Measurements from ENCODE around the gene LAIR2.
"Not testable (repeated sequence)": the region's sequence is repeated elsewhere in the genome, so short reads cannot be mapped to it uniquely, and the experiment has no call there.

The LAIR2 gene

DNA sequence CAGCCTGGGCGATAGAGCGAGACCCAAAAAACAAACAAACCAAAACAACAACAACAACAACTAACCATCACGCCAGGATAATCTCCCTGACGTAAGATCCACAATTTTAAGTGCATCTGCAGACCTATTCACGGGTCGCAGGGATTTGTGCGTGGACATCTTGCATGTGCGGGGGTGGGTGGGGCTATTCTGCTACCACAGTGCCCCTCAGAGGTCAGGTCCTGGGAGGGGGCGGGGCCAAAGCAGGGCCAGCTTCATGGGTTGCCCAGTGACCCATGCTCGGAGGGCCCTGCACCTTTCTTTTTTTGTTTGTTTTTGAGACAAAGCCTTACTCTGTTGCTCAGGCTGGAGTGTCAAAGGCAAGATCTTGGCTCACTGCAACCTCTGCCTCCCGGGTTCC lies 26.9 kb upstream of the LAIR2 start:
- Mint-ChIP-seq H3K4me3 (no peak overlapping the region), H3K27me3 (ENCODE audit: low read depth) (peaks cover 54% of the 10 kb centered on the region), H3K27ac (no peak overlapping the region), H3K36me3 (ENCODE audit: low read depth) (no peaks in the 10 kb centered on the region), H3K4me1 (ENCODE audit: low read depth) (peaks cover 7% of the 10 kb centered on the region), H3K9me3 (no peaks in the 10 kb centered on the region)

GRCh38 chr19:54477650-54478049 lies 25.0 kb upstream of the LAIR2 start:
- no peaks in the 10 kb centered on the region for H3K36me3 Mint-ChIP-seq (ENCODE audit: low read depth)
- peaks cover 16% of the 10 kb centered on the region for H3K4me1 Mint-ChIP-seq (ENCODE audit: low read depth)
- H3K4me3 Mint-ChIP-seq, result no peak overlapping the region
- H3K27me3 Mint-ChIP-seq (ENCODE audit: low read depth), result peaks cover 51% of the 10 kb centered on the region
- no peaks in the 10 kb centered on the region for H3K9me3 Mint-ChIP-seq
- H3K27ac Mint-ChIP-seq, result no peak overlapping the region

GRCh38 chr19:54478677-54479266 lies 23.9 kb upstream of the LAIR2 start:
- H3K9me3 Mint-ChIP-seq, result no peaks in the 10 kb centered on the region
- peaks cover 43% of the 10 kb centered on the region for H3K27me3 Mint-ChIP-seq (ENCODE audit: low read depth)
- H3K4me1 Mint-ChIP-seq (ENCODE audit: low read depth), result peaks cover 15% of the 10 kb centered on the region
- peak overlapping the region; percentile 12 for H3K27ac Mint-ChIP-seq
- H3K4me3 Mint-ChIP-seq, result no peak overlapping the region
- H3K36me3 Mint-ChIP-seq (ENCODE audit: low read depth), result no peaks in the 10 kb centered on the region

- no peak overlapping the region for H3K4me3 Mint-ChIP-seq
Observed at GRCh38 chr19:54480051-54480450, 22.6 kb upstream of the LAIR2 start.

GRCh38 chr19:54481326-54481930 lies 21.2 kb upstream of the LAIR2 start:
- H3K36me3 Mint-ChIP-seq (ENCODE audit: low read depth), result no peaks in the 10 kb centered on the region
- H3K27ac Mint-ChIP-seq, result peak overlapping the region; percentile 16
- H3K9me3 Mint-ChIP-seq, result no peaks in the 10 kb centered on the region
- H3K4me1 Mint-ChIP-seq (ENCODE audit: low read depth), result peaks cover 15% of the 10 kb centered on the region
- H3K4me3 Mint-ChIP-seq, result no peak overlapping the region
- peaks cover 44% of the 10 kb centered on the region for H3K27me3 Mint-ChIP-seq (ENCODE audit: low read depth)

More at GRCh38 chr19:54480051-54480450, 22.6 kb upstream of the LAIR2 start:
- Mint-ChIP-seq H3K36me3 (ENCODE audit: low read depth) (no peaks in the 10 kb centered on the region), H3K27ac (no peak overlapping the region), H3K4me1 (ENCODE audit: low read depth) (peaks cover 15% of the 10 kb centered on the region), H3K9me3 (no peaks in the 10 kb centered on the region), H3K27me3 (ENCODE audit: low read depth) (peaks cover 35% of the 10 kb centered on the region)

DNA sequence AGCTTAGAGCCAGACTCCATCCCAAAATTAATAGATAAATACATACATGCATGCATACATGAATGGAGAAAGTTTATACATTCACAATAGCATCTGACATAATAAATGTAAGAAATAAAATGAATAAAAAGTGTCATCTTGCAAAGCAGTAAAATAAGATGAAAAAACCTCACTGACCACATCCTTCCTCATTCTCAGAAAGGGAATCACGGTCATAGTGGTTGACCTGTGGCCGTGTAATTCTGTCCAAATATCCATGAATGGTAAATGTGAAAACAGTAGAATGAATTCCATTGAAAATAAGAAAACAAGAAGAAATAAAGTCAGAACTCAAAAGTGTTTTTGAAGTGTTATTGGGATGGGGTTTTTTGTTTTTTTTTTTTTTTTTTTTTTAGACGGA lies 19.7 kb upstream of the LAIR2 start:
- peaks cover 15% of the 10 kb centered on the region for H3K4me1 Mint-ChIP-seq (ENCODE audit: low read depth)
- H3K4me3 Mint-ChIP-seq, result no peak overlapping the region
- peaks cover 33% of the 10 kb centered on the region for H3K27me3 Mint-ChIP-seq (ENCODE audit: low read depth)
- no peaks in the 10 kb centered on the region for H3K36me3 Mint-ChIP-seq (ENCODE audit: low read depth)
- H3K27ac Mint-ChIP-seq, result no peak overlapping the region
- H3K9me3 Mint-ChIP-seq, result no peaks in the 10 kb centered on the region

- peaks cover 26% of the 10 kb centered on the region for H3K27me3 Mint-ChIP-seq (ENCODE audit: low read depth)
- no peak overlapping the region for H3K27ac Mint-ChIP-seq
- H3K9me3 Mint-ChIP-seq, result no peaks in the 10 kb centered on the region
- no peaks in the 10 kb centered on the region for H3K36me3 Mint-ChIP-seq (ENCODE audit: low read depth)
- no peak overlapping the region for H3K4me3 Mint-ChIP-seq
- H3K4me1 Mint-ChIP-seq (ENCODE audit: low read depth), result peaks cover 13% of the 10 kb centered on the region
Observed at GRCh38 chr19:54484451-54484850, 18.2 kb upstream of the LAIR2 start.

GRCh38 chr19:54485851-54486250 lies 16.8 kb upstream of the LAIR2 start:
- Mint-ChIP-seq H3K4me1 (ENCODE audit: low read depth) (peaks cover 11% of the 10 kb centered on the region), H3K27ac (no peak overlapping the region), H3K36me3 (ENCODE audit: low read depth) (no peaks in the 10 kb centered on the region)

DNA sequence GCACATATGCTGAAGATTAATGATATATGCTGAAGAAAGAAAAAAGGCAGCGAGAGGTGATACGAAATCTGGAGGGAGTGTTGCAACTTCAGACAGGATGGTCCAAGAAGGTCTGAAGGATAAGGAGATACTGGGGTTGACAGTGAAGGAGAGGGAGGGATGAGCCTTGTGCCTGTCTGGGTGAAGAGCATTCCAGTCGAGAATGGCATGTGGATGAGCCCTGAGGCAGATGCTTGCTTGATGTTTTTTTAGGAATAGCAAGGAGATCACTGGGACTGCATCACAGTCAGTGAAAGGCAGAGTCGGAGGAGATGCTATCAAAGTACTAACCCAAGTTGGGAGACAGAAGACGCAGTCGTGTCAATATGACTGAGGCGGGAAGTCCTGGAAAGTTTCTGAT lies 13.3 kb upstream of the LAIR2 start:
- Mint-ChIP-seq H3K27ac (no peak overlapping the region), H3K4me3 (no peak overlapping the region), H3K27me3 (ENCODE audit: low read depth) (peaks cover 25% of the 10 kb centered on the region), H3K36me3 (ENCODE audit: low read depth) (no peaks in the 10 kb centered on the region), H3K4me1 (ENCODE audit: low read depth) (no peaks in the 10 kb centered on the region), H3K9me3 (no peaks in the 10 kb centered on the region)

More at GRCh38 chr19:54485851-54486250, 16.8 kb upstream of the LAIR2 start:
- Mint-ChIP-seq H3K4me3 (no peak overlapping the region), H3K27me3 (ENCODE audit: low read depth) (peaks cover 26% of the 10 kb centered on the region), H3K9me3 (no peaks in the 10 kb centered on the region)

DNA sequence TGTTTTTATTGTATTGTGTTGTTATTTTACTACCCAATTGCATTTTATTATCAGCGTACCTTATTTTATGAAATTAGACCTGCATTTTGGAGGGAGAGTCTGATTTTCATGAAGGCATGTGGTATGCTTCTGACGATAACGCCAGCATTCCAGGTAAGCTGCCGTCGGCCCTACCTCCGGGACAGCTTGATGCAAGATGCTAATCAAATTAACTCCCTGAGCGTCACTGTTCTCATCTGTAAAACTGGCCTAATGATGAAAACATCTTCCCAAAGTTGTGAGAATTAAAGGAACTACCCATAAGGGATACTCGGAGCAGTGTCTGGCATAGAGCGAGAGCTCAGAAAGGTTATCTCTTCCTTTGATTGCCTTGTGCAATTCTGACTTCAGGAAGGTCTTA lies 12.9 kb upstream of the LAIR2 start:
- no peaks in the 10 kb centered on the region for H3K4me1 Mint-ChIP-seq (ENCODE audit: low read depth)
- no peak overlapping the region for H3K4me3 Mint-ChIP-seq
- H3K27ac Mint-ChIP-seq, result no peak overlapping the region
- H3K9me3 Mint-ChIP-seq, result no peaks in the 10 kb centered on the region
- H3K36me3 Mint-ChIP-seq (ENCODE audit: low read depth), result no peaks in the 10 kb centered on the region
- peaks cover 26% of the 10 kb centered on the region for H3K27me3 Mint-ChIP-seq (ENCODE audit: low read depth)

DNA sequence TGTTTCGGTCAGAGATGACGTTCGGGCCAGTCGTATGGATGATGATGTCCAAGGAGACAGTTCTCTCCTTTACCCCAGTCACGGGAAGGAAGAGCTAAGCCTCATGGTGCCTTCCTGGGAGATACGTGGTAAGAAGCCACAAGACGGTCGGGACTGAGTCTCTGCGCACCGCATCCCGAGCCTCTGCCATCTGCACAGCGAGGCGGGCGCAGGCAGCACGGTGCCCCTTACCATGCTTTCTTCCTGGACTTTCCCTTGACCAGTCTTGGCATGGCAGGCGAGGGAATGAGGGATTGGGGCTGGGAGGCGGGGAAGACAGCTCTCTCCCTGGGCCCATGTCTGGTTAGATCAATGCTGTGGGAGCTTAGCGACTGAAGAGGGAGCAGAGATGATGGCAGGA lies 10.1 kb upstream of the LAIR2 start:
- H3K4me3 Mint-ChIP-seq, result no peak overlapping the region
- H3K9me3 Mint-ChIP-seq, result no peaks in the 10 kb centered on the region
- H3K27ac Mint-ChIP-seq, result no peak overlapping the region
- peaks cover 35% of the 10 kb centered on the region for H3K27me3 Mint-ChIP-seq (ENCODE audit: low read depth)
- H3K4me1 Mint-ChIP-seq (ENCODE audit: low read depth), result peaks cover 4% of the 10 kb centered on the region
- no peaks in the 10 kb centered on the region for H3K36me3 Mint-ChIP-seq (ENCODE audit: low read depth)

DNA sequence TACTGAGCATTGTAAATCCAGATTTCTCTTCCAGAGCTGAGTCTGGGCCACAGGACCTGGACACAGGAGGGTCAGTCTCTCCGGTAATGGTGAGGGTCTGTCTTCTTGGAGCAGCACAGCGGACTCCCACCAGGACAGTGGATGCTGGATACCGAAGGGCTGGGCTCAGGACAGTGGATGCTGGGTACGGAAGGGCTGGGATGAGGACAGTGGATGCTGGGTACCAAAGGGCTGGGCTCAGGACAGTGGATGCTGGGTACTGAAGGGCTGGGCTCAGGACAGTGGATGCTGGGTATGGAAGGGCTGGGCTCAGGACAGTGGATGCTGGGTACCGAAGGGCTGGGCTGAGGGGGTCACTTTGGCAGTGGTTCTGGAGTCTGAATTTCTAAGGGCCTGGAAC lies 9.6 kb upstream of the LAIR2 start:
- H3K4me3 Mint-ChIP-seq, H3K9me3 Mint-ChIP-seq: not testable (repeated sequence)
- peaks cover 40% of the 10 kb centered on the region for H3K27me3 Mint-ChIP-seq (ENCODE audit: low read depth)

DNA sequence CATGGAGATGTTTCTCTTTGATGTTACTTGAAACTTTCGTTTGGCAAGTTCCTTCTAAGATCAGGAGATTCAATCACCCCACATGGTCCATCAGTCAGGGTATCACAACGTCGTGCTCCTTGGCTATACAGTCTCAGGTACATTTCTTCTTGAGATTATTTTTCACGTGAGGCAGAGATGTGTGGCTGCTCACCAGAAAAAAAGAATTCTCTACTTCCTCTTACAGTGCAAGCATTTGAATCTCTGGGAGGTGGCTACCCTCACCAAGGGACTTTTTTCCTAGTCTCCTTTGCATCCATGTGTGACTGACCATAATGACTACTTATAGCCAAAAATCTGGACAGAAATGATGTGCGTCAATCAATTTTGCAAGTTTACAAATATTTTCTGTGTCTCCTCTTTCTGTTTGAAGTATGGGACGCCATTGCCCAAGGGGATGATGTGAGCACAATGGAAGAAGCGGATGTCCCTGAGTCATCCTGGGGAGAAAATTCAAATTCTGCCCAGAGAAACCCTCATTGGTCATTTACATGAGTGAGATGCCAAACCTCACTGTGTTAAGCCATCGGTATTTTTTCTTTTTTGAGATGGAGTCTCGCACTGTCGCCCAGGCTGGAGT lies 8.6 kb upstream of the LAIR2 start:
- no peaks in the 10 kb centered on the region for H3K36me3 Mint-ChIP-seq (ENCODE audit: low read depth)
- no peak overlapping the region for H3K4me3 Mint-ChIP-seq
- H3K27ac Mint-ChIP-seq, result no peak overlapping the region
- H3K4me1 Mint-ChIP-seq (ENCODE audit: low read depth), result peaks cover 9% of the 10 kb centered on the region
- peaks cover 41% of the 10 kb centered on the region for H3K27me3 Mint-ChIP-seq (ENCODE audit: low read depth)
- H3K9me3 Mint-ChIP-seq, result no peaks in the 10 kb centered on the region

More for the DNA sequence above, 9.6 kb upstream of the LAIR2 start:
- H3K4me1 Mint-ChIP-seq (ENCODE audit: low read depth); H3K36me3 Mint-ChIP-seq (ENCODE audit: low read depth); H3K27ac Mint-ChIP-seq: not testable (repeated sequence)

DNA sequence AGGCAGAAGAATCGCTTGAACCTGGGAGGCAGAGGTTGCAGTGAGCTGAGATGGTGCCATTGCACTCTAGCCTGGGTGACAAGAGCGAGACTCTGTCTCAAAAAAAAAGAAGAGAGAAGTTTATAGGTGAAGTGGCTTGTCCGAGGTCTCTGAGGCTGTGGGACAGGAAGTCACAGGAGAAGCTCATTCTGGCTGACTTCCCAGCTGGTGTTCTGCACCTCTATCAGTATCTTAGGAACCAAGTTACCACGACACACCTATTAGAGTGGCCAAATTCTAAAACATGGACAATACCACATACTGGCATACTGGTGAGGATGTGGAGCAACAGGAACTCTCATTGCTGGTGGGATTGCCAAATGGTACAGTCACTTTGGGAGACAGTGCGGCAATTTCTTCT lies 7.3 kb upstream of the LAIR2 start:
- H3K4me3 Mint-ChIP-seq; H3K9me3 Mint-ChIP-seq; H3K36me3 Mint-ChIP-seq (ENCODE audit: low read depth); H3K27ac Mint-ChIP-seq: not testable (repeated sequence)
- peaks cover 41% of the 10 kb centered on the region for H3K27me3 Mint-ChIP-seq (ENCODE audit: low read depth)
- peaks cover 12% of the 10 kb centered on the region for H3K4me1 Mint-ChIP-seq (ENCODE audit: low read depth)

- H3K36me3 Mint-ChIP-seq (ENCODE audit: low read depth); H3K9me3 Mint-ChIP-seq; H3K4me3 Mint-ChIP-seq; H3K27ac Mint-ChIP-seq: not testable (repeated sequence)
- H3K4me1 Mint-ChIP-seq (ENCODE audit: low read depth), result peaks cover 17% of the 10 kb centered on the region
- H3K27me3 Mint-ChIP-seq (ENCODE audit: low read depth), result peaks cover 34% of the 10 kb centered on the region
Observed at GRCh38 chr19:54497747-54498450, 4.7 kb upstream of the LAIR2 start.

Measured in T-helper 1 cell treated with Interleukin-12 subunit alpha and Interleukin-12 subunit beta and Interleukin-4 antibody, amounts not matched to agents 30 μg/mL and 1 μg/mL, for 36 hours (primary cell).